Gastroesophageal sphincter (tissue), 3 donors: ENCODE measurements around the gene CTNNA3.

Experiments
- CTCF ChIP-seq, 4 experiments: fragments of 200-600 bp in 2 of 4; fragments of 450-650 bp in 2 of 4; sonication (generic) in 1 of 4; IDR thresholded peaks; one replicate each; pipeline ENCODE4 v1.5.1; 2017 to 2019; ENCODE audit warnings: antibody characterized with exemption in 4 of 4, mild to moderate bottlenecking in 2 of 4, moderate library complexity in 2 of 4
- POLR2AphosphoS5 ChIP-seq: sonication (generic); formaldehyde crosslinking; IDR thresholded peaks from one replicate; pipeline ENCODE4 v1.6.1; 2017; ENCODE audit warnings: antibody characterized with exemption

- no peak for TF ChIP-seq CTCF (IDR thresholded peaks at IDR 0.05)
- TF ChIP-seq POLR2AphosphoS5: no peak
Measured at GRCh38 chr10:66836771-66837170, 859.2 kb downstream of the CTNNA3 start.
